Measurements from ENCODE around the gene SIGLEC14.

Gene SIGLEC14

DNA sequence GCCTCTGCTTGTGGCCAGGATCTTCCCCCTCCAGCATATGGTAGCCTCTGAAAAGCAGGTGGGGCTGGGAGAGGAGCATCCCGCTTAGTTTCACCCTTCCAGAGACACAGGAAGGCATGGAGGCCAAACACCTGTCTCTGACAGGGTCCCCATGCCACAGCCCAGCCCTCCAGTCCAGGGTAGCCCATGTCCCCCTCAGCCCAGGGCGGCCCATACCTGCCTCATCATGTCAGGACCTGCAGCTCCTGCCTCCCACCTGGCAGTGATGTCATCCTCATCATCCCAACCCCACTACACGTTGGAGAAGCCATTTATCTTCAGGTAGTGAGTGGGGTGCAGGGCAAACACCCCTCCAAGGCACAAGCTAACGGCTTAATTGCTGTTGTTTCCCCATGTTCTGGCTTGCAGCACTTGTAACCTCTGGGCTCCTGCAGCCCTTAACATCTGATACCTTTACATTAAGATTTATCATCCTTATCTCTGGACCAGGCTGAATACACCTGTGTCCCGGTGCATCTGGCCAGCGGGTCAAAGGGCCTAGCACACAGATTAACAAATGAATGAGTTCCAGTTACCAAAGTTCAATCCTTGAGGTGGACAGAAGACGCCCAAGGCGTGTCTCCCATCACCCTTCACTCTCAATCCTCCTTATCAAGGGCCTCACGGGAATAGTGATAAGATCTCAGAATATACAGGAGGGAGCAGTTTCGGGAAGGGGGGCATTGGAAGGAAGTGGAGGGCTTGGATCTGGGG is 53.3 kb downstream of the SIGLEC14 start:
- TF ChIP-seq TOX (CRISPR knock-in tag; IDR thresholded peaks at IDR 0.05; ENCODE audit: borderline replicate concordance) (no peak), ISL1 (CRISPR knock-in tag; IDR thresholded peaks at IDR 0.05) (no peak), ZC3H10 (CRISPR knock-in tag; IDR thresholded peaks at IDR 0.05) (no peak), OSR1 (CRISPR knock-in tag; IDR thresholded peaks at IDR 0.05) (no peak), GLIS3 (CRISPR knock-in tag; IDR thresholded peaks at IDR 0.05) (no peak), ZFP30 (CRISPR knock-in tag; IDR thresholded peaks at IDR 0.05) (no peak), TCF4 (CRISPR knock-in tag; IDR thresholded peaks at IDR 0.05; ENCODE audit: borderline replicate concordance) (no peak), ZNF8 (CRISPR knock-in tag; IDR thresholded peaks at IDR 0.05) (no peak), ZFP3 (CRISPR knock-in tag; IDR thresholded peaks at IDR 0.05) (no peak), ZNF565 (CRISPR knock-in tag; conservative IDR thresholded peaks at IDR 0.05; ENCODE audit: low read depth) (no peak), ESRRG (CRISPR knock-in tag; IDR thresholded peaks at IDR 0.05) (no peak)
- TF ChIP-seq, protein P1, sequence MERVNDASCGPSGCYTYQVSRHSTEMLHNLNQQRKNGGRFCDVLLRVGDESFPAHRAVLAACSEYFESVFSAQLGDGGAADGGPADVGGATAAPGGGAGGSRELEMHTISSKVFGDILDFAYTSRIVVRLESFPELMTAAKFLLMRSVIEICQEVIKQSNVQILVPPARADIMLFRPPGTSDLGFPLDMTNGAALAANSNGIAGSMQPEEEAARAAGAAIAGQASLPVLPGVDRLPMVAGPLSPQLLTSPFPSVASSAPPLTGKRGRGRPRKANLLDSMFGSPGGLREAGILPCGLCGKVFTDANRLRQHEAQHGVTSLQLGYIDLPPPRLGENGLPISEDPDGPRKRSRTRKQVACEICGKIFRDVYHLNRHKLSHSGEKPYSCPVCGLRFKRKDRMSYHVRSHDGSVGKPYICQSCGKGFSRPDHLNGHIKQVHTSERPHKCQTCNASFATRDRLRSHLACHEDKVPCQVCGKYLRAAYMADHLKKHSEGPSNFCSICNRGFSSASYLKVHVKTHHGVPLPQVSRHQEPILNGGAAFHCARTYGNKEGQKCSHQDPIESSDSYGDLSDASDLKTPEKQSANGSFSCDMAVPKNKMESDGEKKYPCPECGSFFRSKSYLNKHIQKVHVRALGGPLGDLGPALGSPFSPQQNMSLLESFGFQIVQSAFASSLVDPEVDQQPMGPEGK (CRISPR knock-in tag; IDR thresholded peaks at IDR 0.05; ENCODE audit: borderline replicate concordance) = no peak
- TF ChIP-seq, protein P2, sequence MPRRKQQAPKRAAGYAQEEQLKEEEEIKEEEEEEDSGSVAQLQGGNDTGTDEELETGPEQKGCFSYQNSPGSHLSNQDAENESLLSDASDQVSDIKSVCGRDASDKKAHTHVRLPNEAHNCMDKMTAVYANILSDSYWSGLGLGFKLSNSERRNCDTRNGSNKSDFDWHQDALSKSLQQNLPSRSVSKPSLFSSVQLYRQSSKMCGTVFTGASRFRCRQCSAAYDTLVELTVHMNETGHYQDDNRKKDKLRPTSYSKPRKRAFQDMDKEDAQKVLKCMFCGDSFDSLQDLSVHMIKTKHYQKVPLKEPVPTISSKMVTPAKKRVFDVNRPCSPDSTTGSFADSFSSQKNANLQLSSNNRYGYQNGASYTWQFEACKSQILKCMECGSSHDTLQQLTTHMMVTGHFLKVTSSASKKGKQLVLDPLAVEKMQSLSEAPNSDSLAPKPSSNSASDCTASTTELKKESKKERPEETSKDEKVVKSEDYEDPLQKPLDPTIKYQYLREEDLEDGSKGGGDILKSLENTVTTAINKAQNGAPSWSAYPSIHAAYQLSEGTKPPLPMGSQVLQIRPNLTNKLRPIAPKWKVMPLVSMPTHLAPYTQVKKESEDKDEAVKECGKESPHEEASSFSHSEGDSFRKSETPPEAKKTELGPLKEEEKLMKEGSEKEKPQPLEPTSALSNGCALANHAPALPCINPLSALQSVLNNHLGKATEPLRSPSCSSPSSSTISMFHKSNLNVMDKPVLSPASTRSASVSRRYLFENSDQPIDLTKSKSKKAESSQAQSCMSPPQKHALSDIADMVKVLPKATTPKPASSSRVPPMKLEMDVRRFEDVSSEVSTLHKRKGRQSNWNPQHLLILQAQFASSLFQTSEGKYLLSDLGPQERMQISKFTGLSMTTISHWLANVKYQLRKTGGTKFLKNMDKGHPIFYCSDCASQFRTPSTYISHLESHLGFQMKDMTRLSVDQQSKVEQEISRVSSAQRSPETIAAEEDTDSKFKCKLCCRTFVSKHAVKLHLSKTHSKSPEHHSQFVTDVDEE (CRISPR knock-in tag; IDR thresholded peaks at IDR 0.05) = no peak
- TF ChIP-seq, protein P3, sequence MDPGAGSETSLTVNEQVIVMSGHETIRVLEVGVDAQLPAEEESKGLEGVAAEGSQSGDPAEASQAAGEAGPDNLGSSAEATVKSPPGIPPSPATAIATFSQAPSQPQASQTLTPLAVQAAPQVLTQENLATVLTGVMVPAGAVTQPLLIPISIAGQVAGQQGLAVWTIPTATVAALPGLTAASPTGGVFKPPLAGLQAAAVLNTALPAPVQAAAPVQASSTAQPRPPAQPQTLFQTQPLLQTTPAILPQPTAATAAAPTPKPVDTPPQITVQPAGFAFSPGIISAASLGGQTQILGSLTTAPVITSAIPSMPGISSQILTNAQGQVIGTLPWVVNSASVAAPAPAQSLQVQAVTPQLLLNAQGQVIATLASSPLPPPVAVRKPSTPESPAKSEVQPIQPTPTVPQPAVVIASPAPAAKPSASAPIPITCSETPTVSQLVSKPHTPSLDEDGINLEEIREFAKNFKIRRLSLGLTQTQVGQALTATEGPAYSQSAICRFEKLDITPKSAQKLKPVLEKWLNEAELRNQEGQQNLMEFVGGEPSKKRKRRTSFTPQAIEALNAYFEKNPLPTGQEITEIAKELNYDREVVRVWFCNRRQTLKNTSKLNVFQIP (CRISPR knock-in tag; IDR thresholded peaks at IDR 0.05; ENCODE audit: borderline replicate concordance, low read depth) = no peak
- TF ChIP-seq, protein P4, sequence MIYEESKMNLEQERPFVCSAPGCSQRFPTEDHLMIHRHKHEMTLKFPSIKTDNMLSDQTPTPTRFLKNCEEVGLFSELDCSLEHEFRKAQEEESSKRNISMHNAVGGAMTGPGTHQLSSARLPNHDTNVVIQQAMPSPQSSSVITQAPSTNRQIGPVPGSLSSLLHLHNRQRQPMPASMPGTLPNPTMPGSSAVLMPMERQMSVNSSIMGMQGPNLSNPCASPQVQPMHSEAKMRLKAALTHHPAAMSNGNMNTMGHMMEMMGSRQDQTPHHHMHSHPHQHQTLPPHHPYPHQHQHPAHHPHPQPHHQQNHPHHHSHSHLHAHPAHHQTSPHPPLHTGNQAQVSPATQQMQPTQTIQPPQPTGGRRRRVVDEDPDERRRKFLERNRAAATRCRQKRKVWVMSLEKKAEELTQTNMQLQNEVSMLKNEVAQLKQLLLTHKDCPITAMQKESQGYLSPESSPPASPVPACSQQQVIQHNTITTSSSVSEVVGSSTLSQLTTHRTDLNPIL (CRISPR knock-in tag; IDR thresholded peaks at IDR 0.05; ENCODE audit: low read depth) = no peak
- peak; percentile 5 for ATAC-seq

All from SK-N-SH treated with all-trans-retinoic acid at 6 μM for 48 hours (cell line).